Cardiac muscle cell (in vitro differentiated cells and primary cell): ENCODE measurements around the gene PAX8. TPM values are rescaled to one million over a fixed set of nuclear protein-coding genes. Genes with fewer than 3 reads are reported as not detected.

Experiments
- DNase-seq, 2 donors: peaks; one replicate each; pipeline versions ENCODE4 v3.0.0 to v3.0.0-alpha.2; 2010 to 2017; ENCODE audit warnings: low read depth in 1 of 2, low spot score in 1 of 2
- H3K27ac ChIP-seq: fragments of 200-600 bp; sonication (generic); 2 replicates; pipeline ENCODE4 v1.5.1; 2016
- H3K27me3 ChIP-seq: fragments of 200-600 bp; sonication (generic); 2 replicates; pipeline ENCODE4 v1.6.0; 2016; ENCODE audit warnings: control low read depth
- H3K36me3 ChIP-seq: fragments of 200-600 bp; sonication (generic); 2 replicates; pipeline ENCODE4 v1.5.1; 2016; ENCODE audit warnings: control low read depth
- H3K4me1 ChIP-seq: fragments of 200-600 bp; sonication (generic); 2 replicates; pipeline ENCODE4 v1.8.1; 2017; ENCODE audit warnings: low read depth, mild to moderate bottlenecking, mixed run types
- H3K4me3 ChIP-seq: fragments of 200-600 bp; sonication (generic); 2 replicates; pipeline ENCODE4 v1.5.1; 2016; ENCODE audit warnings: mild to moderate bottlenecking
- H3K9me3 ChIP-seq: fragments of 200-600 bp; sonication (generic); 2 replicates; pipeline ENCODE4 v1.5.1; 2017; ENCODE audit warnings: low read depth, mild to moderate bottlenecking, control low read depth
- CTCF ChIP-seq: IDR thresholded peaks from 2 replicates; pipeline ENCODE4 v1.5.1; 2012; ENCODE audit warnings: low read depth, mild to moderate bottlenecking, low read length
- polyA plus RNA-seq: library from polyadenylated mRNA; unstranded; fragments of >200 nt; fragmentation: Nextera tagmentation; extraction: Ambion mirVana; gene quantifications from 2 replicates; pipeline ENCODE4 v1.2.1, GENCODE V29; 2016
- total RNA-seq: library from RNA; depleted of rRNA; stranded (reverse); fragments of >200 nt; gene quantifications from 2 replicates; pipeline ENCODE4 v1.2.3, GENCODE V29; 2016

The PAX8 gene
- total and polyA plus RNA-seq, 2 experiments from 2014 or later = not detected

GRCh38 chr2:113214141-113214540, 64.6 kb downstream of the PAX8 start:
- DNase-seq = no peak
- Histone ChIP-seq H3K27me3 (no peaks in the 10 kb centered on the region), H3K36me3 (no peaks in the 10 kb centered on the region), H3K9me3 (no peaks in the 10 kb centered on the region), H3K4me3 (no peak overlapping the region), H3K4me1 (peaks cover 13% of the 10 kb centered on the region), H3K27ac (no peak overlapping the region)
- TF ChIP-seq CTCF = no peak

- no peaks in the 10 kb centered on the region for H3K36me3 ChIP-seq
- H3K4me1 ChIP-seq = peaks cover 13% of the 10 kb centered on the region
- TF ChIP-seq CTCF = no peak
- no peak overlapping the region for H3K27ac ChIP-seq
- H3K9me3 ChIP-seq = no peaks in the 10 kb centered on the region
- DNase-seq = no peak
- H3K4me3 ChIP-seq = no peak overlapping the region
- no peaks in the 10 kb centered on the region for H3K27me3 ChIP-seq
Measured at GRCh38 chr2:113213061-113213930, 65.4 kb downstream of the PAX8 start.

GRCh38 chr2:113212245-113213060, 66.3 kb downstream of the PAX8 start:
- Histone ChIP-seq H3K9me3 (no peaks in the 10 kb centered on the region), H3K27ac (no peak overlapping the region), H3K27me3 (no peaks in the 10 kb centered on the region), H3K4me3 (no peak overlapping the region), H3K36me3 (no peaks in the 10 kb centered on the region), H3K4me1 (peaks cover 8% of the 10 kb centered on the region)
- TF ChIP-seq CTCF = no peak
- no peak for DNase-seq

- no peak overlapping the region for H3K4me3 ChIP-seq
- DNase-seq = no peak
- no peak overlapping the region for H3K27ac ChIP-seq
- no peaks in the 10 kb centered on the region for H3K9me3 ChIP-seq
- peaks cover 7% of the 10 kb centered on the region for H3K4me1 ChIP-seq
- no peak for TF ChIP-seq CTCF
- no peaks in the 10 kb centered on the region for H3K27me3 ChIP-seq
- H3K36me3 ChIP-seq = no peaks in the 10 kb centered on the region
Measured at GRCh38 chr2:113211226-113212105, 67.3 kb downstream of the PAX8 start.

- no peaks in the 10 kb centered on the region for H3K36me3 ChIP-seq
- DNase-seq = no peak
- TF ChIP-seq CTCF = no peak
- H3K9me3 ChIP-seq = no peaks in the 10 kb centered on the region
- H3K27me3 ChIP-seq = no peaks in the 10 kb centered on the region
- no peak overlapping the region for H3K27ac ChIP-seq
- H3K4me3 ChIP-seq = no peak overlapping the region
- H3K4me1 ChIP-seq = peaks cover 7% of the 10 kb centered on the region
Measured at GRCh38 chr2:113209646-113210171, 69.0 kb downstream of the PAX8 start.
